ENCODE measurements around the gene NACC1.

The NACC1 gene
- total RNA-seq, result 39.2 to 70.0 reads per million in 2 experiments

DNA sequence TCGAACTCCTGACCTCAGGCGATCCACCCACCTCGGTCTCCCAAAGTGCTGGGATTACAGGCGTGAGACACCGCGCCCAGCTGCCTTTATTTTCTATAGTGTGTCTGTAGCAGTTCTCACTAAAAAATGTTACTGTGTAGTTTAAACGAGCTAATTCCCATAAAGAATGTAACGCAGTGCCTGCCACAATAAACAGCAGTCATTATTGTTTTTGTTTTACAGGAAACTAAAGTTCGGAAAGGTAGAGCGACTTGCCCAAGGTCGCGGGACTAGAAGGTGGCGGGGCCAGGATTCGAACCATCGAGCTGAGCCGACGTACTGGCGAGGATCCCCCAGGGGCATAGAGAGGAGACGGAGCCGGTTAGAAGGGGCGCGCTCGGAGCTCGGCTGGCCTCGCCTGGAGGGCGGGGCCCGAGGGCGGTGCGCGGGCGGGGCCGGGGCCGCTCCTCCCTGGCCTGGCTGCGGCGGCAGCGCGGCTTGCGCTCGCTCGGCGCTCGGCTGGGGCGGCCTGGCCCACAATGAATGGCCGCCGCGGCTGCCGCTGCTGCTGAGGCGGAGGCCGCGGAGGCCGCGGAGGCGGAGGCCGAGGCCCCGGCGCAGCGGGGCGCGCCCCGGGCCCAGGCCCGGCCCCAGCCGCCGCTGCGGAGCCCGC, at the start of gene NACC1:
NACC1 (plus strand) TSS at position 493 of the 652 bp plus-strand sequence. CDS start 16,944 bp downstream, outside the sequence.
- DNase-seq (ENCODE audit: low read depth), result peak; percentile 82

DNA sequence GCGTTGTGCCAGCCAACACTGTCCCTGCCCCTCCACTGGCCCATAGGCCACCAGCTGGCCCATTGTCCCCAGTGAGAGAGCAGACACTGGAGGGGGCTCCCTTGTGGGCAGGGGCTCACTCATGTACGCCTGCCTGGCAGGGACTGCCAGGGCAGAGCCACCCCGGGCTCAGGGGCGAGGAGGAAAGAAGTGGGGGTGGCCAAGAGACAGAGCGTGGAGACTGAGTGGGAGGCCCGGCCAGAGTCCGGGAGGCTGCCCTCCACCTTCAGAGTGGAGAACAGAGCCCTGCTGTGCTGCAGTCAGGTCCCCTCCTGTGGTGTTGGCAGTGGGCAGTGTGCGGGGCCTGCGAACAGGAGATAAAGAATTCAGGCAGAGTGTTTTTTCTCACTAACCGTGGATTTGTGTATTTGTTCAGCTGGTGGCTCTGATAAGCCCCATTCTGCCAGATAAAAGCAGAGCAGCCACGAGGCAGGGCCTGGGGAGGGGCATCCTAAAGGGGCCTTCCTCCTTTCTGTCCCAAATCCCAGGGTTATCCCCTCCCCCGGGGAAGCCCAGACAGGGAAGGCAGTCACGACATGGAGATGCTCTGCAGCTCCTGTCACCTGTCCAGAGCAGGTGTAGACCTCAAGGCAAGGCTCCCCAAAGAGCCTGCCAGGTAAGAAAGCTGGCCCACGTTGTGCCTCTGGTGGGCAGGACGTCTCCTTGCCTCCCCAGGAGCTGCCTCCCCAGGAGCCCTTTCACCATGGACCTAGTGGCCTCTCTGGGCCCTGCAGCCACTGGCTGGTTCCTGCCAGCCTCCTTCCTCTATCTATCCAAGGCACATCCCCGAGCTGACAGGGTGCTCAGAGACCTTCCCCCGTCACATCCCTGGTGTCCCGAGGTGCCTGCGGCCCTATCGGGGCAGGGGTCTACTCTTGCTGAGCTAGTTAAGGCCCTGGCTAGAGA, 48.4 kb upstream of the NACC1 start:
- DNase-seq (ENCODE audit: low read depth), result no peak

DNA sequence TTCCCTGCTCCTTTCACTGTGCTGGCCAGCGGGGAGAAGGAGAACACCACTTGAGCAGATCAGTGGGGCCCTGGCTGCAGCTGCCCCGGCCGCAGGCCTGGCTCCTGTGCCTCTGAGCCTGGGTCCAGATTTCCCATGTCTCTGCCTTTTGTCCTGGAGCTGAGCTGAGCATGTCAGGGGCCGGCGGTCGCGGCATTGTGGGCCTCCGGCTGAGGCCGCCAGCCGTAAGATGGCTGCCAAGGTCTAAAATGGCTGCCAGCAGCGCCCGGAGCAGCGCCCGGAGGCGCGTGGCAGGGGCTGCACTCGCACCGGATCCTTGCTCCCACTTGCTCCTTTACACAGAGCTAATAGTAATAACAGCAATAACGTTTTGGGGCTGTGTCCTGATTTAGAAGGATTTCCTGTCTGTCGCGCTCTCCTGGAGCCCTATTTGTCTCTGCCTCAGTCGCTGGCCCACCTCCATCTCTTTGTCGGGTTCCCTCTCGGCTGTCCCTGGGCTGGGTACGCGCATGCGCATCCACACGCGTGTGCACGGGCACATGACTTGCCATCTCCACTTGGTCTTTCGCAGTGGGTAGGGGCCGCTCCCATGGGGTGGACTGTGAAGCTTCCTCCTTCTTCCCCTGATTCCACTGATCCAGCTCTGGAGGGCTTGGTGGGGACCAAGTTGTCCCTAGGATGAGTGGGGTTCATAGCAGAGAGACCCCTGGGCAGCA, 47.5 kb upstream of the NACC1 start:
- DNase-seq (ENCODE audit: low read depth), result no peak

- no peak for DNase-seq (ENCODE audit: low read depth)
These were observed 46.4 kb upstream of the NACC1 start for GRCh38 chr19:13071444-13072187.

DNA sequence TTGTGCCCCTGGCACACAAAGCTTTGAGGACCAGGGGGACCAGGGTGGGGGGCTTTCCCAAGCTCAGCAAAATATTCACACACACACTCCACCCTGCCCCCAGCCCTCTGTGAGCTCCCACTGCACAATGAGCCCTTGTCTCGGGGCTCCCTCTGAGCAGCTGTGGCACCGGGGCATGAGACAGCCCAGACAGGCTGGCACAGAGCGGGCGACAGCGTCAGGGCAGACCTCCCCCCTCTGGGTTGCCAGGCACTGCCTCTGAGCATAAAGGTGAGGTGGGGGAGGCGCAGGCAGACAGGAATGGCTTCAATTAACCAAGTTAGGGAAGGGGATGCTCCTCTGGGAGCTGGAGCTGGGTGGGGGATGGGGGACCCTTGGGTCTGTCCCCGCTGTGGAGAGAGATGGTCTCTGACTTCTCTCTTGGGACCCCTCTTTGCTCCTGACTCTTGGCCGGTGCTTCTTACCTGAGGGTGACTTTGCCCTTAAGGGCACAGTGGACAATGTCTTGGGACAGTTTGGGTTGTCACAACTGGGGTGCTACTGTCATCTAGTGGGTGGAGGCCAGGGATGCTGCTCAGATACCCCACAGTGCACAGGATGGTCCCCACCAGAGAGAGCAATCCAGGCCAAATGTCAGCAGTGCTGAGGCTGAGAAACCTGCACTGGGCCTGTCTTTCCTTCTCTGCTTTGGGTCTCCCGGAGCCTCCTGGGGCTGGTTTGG, 45.7 kb upstream of the NACC1 start:
- no peak for DNase-seq (ENCODE audit: low read depth)

- no peak for DNase-seq (ENCODE audit: low read depth)
These were observed 44.8 kb upstream of the NACC1 start for GRCh38 chr19:13073263-13073662.

- DNase-seq (ENCODE audit: low read depth), result no peak
These were observed 43.7 kb upstream of the NACC1 start for GRCh38 chr19:13074378-13074777.

DNA sequence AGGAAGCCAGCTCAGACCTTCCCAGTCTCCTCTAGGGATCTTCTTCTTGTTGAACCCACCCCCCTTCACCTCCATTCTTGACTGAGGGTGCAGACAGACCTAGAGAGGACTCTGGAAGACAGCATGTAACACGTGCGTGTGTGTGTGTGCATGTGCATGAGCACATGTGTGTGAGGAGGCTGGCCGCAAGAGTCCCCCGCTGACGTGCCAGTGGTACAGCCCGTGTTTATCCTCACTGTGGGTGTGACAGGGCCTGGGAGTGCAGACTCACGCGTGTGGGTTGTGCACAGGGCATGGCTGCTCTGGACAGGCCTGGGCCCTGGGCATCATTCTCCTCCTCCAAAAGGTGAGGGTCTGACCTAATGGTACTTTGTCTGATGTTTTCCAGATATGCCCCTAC, 41.7 kb upstream of the NACC1 start:
- no peak for DNase-seq (ENCODE audit: low read depth)

DNA sequence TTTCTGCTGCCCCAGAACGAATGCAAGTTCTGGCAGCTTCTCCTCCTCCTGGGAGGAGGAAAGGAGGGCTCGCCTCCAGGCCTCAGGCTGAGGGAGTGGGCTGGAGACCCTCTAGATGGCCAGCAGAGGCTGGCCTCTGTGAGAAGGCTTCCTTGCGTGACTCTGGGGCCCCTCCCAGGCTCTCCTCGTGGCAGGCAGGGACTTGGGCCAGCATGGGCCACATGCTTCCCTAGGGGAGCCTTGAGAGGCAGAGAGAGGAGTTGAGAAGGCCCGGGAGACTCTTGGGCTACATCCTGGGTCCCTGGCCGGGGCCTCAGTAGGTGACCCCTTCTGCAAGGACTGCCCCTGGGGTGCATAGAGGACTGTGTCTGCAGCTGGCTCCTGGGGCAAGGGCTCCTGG, 41.3 kb upstream of the NACC1 start:
- DNase-seq (ENCODE audit: low read depth), result no peak

- DNase-seq (ENCODE audit: low read depth), result no peak
These were observed 40.8 kb upstream of the NACC1 start for GRCh38 chr19:13077240-13077639.

GRCh38 chr19:13078381-13078780, 39.7 kb upstream of the NACC1 start:
- no peak for DNase-seq (ENCODE audit: low read depth)

DNA sequence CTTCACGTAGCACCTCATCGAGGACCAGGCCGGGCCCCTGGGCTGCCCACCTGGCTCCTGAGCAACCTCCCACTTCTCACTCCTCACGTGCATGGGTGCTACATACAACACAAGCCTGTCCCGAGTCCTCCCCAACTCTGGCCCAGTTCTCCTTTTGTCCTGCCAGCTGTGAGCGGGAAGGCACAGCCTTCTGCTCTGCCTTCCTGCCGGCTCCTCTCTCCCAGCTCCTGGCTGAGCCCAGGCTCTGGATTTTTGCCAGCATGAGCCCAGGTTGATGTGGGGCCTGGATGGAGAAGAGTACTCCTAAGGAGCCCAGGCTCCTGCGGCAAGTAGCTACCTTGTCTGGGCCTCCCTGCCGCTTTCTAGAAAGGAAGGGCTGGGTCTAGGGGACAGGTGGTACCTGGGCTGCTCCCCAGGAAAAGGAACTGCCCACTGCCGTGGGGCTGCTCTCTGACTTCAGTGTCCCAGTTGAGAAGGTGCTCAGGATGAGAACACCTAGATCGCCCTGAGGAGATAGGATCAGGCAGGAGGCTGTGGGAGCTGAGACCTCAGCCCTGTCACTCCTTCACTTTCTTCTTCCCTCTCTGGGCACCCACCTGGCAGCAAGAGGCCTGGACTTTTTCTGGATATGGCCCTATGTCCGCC, 39.0 kb upstream of the NACC1 start:
- no peak for DNase-seq (ENCODE audit: low read depth)

GRCh38 chr19:13079542-13079986, 38.5 kb upstream of the NACC1 start:
- DNase-seq (ENCODE audit: low read depth), result no peak

GRCh38 chr19:13082192-13083007, 35.7 kb upstream of the NACC1 start:
- no peak for DNase-seq (ENCODE audit: low read depth)

- no peak for DNase-seq (ENCODE audit: low read depth)
These were observed 35.1 kb upstream of the NACC1 start for GRCh38 chr19:13083008-13083404.

DNA sequence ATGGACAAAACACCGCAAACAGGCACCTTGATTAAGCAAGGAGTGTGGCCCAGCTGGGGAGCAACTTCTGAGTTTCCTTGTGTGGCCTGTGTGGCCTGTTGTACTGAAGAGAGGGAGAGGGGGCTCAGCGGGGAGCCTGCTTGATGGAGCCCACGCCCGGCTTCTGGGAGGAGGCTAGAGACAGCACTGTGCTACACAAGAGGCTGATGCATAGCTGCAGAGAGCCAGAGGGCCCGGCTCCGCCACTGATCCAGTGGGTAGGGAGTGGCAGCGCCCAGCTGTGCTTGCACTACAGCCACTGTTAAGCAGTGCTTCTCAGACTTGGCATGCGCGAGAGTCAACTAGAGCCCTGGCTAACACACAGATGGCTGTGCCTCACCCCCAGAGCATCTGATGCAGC, 34.4 kb upstream of the NACC1 start:
- DNase-seq (ENCODE audit: low read depth), result no peak

- DNase-seq (ENCODE audit: low read depth), result no peak
These were observed 32.4 kb upstream of the NACC1 start for GRCh38 chr19:13085666-13086065.

GRCh38 chr19:13086341-13086740, 31.7 kb upstream of the NACC1 start:
- no peak for DNase-seq (ENCODE audit: low read depth)

DNA sequence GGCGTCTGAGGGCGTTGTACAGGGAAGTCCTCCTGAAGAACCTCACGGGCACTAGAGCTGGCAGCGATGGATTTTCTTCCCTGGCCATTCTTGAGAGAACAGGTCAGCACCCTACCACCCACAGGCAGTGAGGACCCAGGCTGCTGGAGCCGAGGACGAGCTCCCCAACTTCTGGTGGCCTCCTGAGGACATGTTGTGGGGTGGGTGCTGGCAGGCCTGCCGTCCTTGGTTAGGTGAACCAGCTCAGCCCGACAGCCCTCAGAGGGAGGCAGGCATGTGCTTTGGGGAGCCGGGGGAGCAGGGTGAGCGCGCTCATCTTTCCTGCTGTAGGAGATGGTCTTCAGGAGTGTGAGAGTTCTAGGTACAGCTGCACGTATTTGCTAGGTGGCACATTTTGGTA, 30.8 kb upstream of the NACC1 start:
- no peak for DNase-seq (ENCODE audit: low read depth)
